Peyer's patch (tissue), 4 donors: ENCODE measurements around the gene ROR1.

Source experiments
- CTCF ChIP-seq, 6 experiments: fragments of 450-650 bp in 4 of 6; fragments of 200-600 bp in 2 of 6; sonication (generic) in 1 of 6; IDR thresholded peaks; one replicate each; pipeline ENCODE4 v1.5.1; 2017 to 2019; ENCODE audit warnings: antibody characterized with exemption in 6 of 6, mild to moderate bottlenecking in 3 of 6, moderate library complexity in 1 of 6
- POLR2A ChIP-seq, 2 donors: fragments of 450-650 bp; IDR thresholded peaks; one replicate each; pipeline ENCODE4 v1.5.1; 2017; ENCODE audit warnings: antibody characterized with exemption in 2 of 2, mild to moderate bottlenecking in 2 of 2, moderate library complexity in 2 of 2

- no peak for TF ChIP-seq CTCF (IDR thresholded peaks at IDR 0.05)
- no peak for TF ChIP-seq POLR2A (IDR thresholded peaks at IDR 0.05)
Measured at GRCh38 chr1:64038965-64039364, 265.1 kb downstream of the ROR1 start.
